Measurements from ENCODE around the gene MAP3K21.

GRCh38 chr1:233373226-233373625 is 45.7 kb downstream of the MAP3K21 start:
- TF ChIP-seq ZNF16 (tag by site-specific recombination; IDR thresholded peaks at IDR 0.05; ENCODE audit: low read depth) (no peak), ZNF26 (tag by site-specific recombination; IDR thresholded peaks at IDR 0.05) (no peak), CTCF (tag by site-specific recombination; IDR thresholded peaks at IDR 0.05) (no peak), TCF7L2 (IDR thresholded peaks at IDR 0.05; ENCODE audit: borderline replicate concordance, low read depth, low read length) (no peak), ZNF121 (tag by site-specific recombination; IDR thresholded peaks at IDR 0.05) (no peak), ZNF514 (tag by site-specific recombination; IDR thresholded peaks at IDR 0.05) (no peak), ZNF362 (tag by site-specific recombination; IDR thresholded peaks at IDR 0.05) (no peak), TRIM28 (IDR thresholded peaks at IDR 0.05; ENCODE audit: borderline replicate concordance, low read length) (no peak), PRDM2 (tag by site-specific recombination; IDR thresholded peaks at IDR 0.05; ENCODE audit: borderline replicate concordance) (no peak), REST (tag by site-specific recombination; IDR thresholded peaks at IDR 0.05) (no peak)

All from HEK293 (cell line).